Upper lobe of left lung (tissue), 4 donors: Measurements from ENCODE around the gene BPIFB4.

Source experiments
- CTCF ChIP-seq, 6 experiments: fragments of 450-650 bp in 4 of 6; fragments of 200-600 bp in 2 of 6; sonication (generic) in 2 of 6; IDR thresholded peaks; one replicate each; pipeline ENCODE4 v1.5.1; 2016 to 2019; ENCODE audit warnings: antibody characterized with exemption in 6 of 6
- EP300 ChIP-seq, 4 donors: sonication (generic); formaldehyde crosslinking; IDR thresholded peaks; one replicate each; pipeline ENCODE4 v1.5.1; 2017; ENCODE audit warnings: antibody characterized with exemption in 4 of 4, control low read depth in 2 of 4
- POLR2A ChIP-seq, 4 donors: fragments of 450-650 bp; IDR thresholded peaks; one replicate each; pipeline ENCODE4 v1.5.1; 2016 to 2017; ENCODE audit warnings: antibody characterized with exemption in 4 of 4, mild to moderate bottlenecking in 2 of 4
- POLR2AphosphoS5 ChIP-seq, 2 donors: sonication (generic); formaldehyde crosslinking; IDR thresholded peaks; one replicate each; pipeline ENCODE4 v1.5.1; 2017; ENCODE audit warnings: antibody characterized with exemption in 2 of 2

GRCh38 chr20:33095249-33095648 is 15.8 kb downstream of the BPIFB4 start:
- TF ChIP-seq POLR2A (IDR thresholded peaks at IDR 0.05) (no peak), CTCF (IDR thresholded peaks at IDR 0.05) (no peak), POLR2AphosphoS5 (IDR thresholded peaks at IDR 0.05) (no peak), EP300 (IDR thresholded peaks at IDR 0.05) (no peak)
